NCI-H345 (cell line): ENCODE measurements around the gene UCHL3.

Source experiments
- DNase-seq: peaks from one replicate; lab custom pipeline; 2025; lab: John Stamatoyannopoulos, UW

Gene UCHL3

DNA sequence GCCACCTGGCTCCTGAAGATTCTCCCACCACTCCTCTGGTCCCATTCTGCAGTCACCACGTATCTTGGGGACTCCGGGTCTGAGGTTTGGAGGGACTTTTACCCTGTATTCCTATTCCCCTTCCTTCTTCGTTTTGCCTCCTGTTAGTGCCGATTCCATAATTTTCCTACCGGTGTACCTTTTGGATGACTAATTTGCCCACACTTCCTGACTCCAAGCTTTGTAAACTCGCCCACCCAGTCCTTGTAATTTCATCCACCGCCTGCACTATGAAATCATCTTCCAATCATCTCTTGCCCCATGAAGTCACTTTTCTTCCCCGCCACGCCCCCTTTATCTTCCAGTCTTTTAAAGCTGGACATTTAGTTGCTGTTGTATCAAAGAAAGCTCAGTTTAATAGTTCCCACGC is 572 bp downstream of the UCHL3 start:
- peak; percentile 43 for DNase-seq

DNA sequence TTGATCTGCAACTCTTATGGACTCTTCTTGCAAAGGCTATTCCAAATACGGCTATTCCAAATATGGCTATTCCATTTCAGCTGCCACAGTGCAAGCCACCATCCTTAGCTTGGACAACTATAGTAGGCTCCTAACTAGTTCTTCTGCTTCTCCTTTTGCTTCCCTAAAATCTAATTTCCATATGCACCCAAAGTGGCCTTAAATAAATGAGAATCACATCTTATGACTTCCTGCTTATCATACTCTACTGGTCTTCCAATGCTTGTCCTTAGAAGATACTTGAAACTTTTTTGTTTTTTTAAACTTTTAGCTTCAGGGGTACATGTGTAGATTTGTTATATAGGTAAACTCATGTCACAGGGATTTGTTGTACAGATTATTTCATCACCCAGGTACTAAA is 4.9 kb downstream of the UCHL3 start:
- no peak for DNase-seq

- no peak for DNase-seq
These were observed 5.4 kb downstream of the UCHL3 start for GRCh38 chr13:75554981-75555380.

- DNase-seq = no peak
These were observed 6.2 kb downstream of the UCHL3 start for GRCh38 chr13:75555836-75556235.

DNA sequence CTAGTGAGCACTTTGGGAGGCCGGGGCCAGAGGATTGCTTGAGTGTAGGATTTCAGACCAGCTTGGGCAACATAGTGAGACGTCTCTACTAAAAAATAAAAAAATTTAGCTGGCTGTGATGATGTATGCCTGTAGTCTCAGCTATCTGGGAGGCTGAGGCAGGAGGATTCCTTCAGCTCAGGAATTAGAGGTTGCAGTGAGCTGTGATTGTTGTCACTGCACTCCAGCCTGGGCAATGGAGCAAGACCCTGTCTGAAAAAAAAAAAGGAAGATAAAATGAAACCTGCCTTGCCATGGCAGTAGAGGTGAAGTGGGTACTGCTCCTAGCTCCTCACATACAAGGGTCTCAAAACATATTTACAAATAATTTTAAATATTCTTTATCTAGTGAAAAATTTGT is 7.4 kb downstream of the UCHL3 start:
- DNase-seq = no peak

GRCh38 chr13:75558145-75558840 is 8.7 kb downstream of the UCHL3 start:
- no peak for DNase-seq

GRCh38 chr13:75566658-75567057 is 17.1 kb downstream of the UCHL3 start:
- no peak for DNase-seq

DNA sequence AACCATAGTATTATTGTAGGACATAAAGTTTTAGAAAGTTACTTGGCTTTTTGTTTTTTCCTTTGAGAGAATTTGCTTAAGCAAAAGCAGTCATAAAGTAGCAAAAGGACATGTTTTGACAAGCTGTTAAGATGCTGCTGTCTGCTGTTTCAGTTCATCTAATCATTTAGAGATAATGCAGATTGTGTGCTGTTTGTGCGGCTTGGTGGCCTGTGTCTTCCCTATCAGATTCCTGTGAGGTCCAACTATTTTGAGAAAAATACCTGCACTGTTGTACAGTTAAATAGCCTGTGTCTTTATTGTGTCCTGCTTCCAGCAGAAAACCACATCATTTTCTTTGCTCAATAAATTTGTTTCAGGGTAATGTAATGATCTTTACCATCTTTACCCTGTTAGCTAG is 20.0 kb downstream of the UCHL3 start:
- DNase-seq = no peak

GRCh38 chr13:75579529-75579928 is 29.9 kb downstream of the UCHL3 start:
- no peak for DNase-seq

- DNase-seq = no peak
These were observed 32.5 kb downstream of the UCHL3 start for GRCh38 chr13:75581874-75582640.

DNA sequence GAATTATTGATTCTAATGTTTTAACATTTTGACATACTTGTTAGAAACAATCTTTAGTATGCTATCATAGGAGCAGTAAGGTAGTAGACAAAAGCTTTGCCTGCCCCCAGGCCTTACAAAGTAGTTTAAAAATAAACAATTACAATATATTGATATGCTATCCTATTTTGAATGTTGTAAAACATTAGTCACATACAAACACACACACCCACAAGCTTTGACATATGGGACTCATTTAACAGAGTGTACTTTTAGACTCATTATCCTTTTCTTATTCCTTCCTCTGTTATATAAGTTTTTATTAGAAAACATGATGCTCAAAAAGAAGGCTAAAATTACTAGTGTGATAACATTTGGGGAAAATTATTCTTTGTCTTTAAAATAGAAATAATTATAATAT is 33.5 kb downstream of the UCHL3 start:
- no peak for DNase-seq

DNA sequence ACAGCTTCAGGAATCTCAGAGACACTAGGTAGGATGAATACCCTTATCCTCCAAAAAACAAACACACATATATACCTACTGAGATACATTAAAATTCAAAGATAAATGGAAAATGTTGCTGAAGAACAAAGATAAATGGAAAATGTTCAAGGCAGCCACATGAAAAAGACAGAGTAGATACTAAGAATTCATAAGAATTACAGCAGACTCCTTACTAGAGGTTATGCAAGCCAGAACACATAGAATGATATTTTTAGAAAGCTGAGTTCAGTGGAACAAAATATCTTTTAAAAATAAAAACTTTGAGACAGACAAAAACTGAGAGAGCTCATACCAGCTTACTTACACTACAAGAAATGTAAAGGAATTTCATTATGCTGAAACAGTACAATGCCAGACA is 35.6 kb downstream of the UCHL3 start:
- DNase-seq = no peak

DNA sequence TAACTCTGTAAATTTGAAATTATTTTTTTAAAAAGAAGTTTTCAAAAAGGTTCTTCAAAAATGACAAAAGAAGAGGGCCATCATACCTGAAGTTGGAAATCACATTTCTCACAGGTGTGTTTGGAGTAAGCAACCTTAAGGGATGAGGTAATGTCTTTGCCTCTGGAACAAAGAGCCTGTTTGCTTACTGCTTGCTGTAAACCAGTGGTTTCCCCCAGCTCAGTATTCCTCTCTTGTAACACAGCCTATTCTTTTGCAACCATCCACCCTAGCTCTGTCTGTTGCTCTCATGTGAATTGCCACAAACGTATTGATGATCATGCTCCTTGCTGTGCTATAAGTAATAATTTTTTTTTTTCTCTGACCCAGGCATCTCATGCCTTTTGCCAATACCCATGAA is 38.1 kb downstream of the UCHL3 start:
- peak; percentile 21 for DNase-seq

DNA sequence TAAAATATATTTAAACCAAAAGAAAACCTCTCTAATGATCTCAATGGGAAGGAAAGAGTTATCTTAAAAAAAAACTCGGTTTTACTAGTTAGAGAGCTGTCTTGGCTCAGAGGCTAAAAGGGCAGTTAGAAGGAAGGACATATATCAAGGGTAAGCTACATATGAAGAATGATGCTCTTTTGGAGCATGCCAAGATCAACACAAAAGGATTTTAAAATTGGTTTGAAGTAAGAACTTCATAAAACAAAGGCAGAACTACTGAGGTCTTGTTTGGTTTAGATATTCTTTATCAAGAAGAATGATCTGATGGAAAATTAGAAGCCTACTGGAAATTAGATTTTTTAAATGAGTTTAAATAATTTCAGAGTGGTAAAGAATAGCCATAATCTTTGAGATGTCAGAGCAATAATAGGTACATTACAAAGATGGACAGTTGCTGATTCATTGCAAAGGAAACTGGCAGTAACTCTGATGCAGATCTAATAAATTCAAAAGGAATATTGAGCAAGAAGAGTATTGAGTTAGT is 47.1 kb downstream of the UCHL3 start:
- DNase-seq = no peak

GRCh38 chr13:75600371-75600770 is 50.8 kb downstream of the UCHL3 start:
- no peak for DNase-seq

- DNase-seq = no peak
These were observed 53.4 kb downstream of the UCHL3 start for GRCh38 chr13:75603038-75603437.

DNA sequence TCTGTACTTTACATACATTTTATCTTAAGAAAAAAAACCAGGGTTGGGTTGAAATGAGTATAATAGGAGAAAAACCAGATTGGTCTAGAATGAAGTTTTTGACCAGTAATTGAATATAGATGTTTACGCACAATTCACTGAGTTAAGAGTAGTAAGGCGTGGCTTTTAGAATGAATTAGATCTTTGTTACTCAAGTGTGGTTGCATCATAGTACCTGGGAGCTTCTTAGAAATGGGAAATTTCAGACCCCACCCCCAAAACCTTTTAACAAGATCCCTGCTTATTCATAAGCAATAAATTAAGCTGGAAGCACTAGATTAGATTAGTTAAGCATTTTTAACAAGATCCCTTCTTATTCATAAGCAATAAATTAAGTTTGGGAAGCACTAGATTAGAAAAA is 57.9 kb downstream of the UCHL3 start:
- DNase-seq = no peak

GRCh38 chr13:75610466-75610865 is 60.9 kb downstream of the UCHL3 start:
- no peak for DNase-seq

DNA sequence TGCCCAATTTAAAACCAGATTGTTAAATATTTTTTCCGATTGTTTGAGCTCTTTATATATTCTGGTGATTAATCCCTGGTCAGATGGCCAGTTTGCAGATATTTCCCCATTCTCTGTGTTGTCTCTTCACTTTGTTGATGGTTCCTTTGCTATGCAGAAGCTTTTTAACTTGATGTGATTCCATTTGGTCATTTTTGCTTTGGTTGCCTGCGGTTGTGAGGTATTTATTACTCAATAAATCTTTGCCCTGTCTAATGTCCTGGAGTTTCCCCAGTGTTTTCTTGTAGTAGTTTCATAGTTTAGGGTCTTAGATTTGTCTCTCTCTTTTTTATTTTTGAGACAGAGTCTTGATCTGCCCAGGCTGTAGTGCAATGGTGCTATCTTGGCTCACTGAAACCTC is 62.8 kb downstream of the UCHL3 start:
- DNase-seq = no peak

GRCh38 chr13:75617230-75617629 is 67.6 kb downstream of the UCHL3 start:
- DNase-seq = no peak

DNA sequence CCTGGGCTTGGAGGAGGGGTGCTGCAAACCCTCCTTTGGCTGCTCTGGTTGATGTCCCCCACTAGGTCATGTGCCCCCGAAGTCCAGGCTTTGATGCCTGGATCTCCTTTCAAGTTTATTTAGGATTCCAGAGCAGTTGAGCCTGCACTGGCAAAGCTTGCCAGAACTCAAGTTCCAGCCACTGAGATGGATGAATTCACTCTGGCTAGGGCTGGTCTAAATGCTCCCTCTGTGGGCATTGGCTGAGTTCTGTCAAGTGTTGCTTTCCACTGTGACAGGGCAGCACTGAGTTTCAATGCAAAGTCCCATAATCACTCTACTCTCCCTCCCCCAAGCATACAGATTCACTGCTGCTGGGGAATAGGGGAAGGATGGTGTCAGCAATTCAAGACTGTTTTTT is 68.7 kb downstream of the UCHL3 start:
- DNase-seq = no peak

DNA sequence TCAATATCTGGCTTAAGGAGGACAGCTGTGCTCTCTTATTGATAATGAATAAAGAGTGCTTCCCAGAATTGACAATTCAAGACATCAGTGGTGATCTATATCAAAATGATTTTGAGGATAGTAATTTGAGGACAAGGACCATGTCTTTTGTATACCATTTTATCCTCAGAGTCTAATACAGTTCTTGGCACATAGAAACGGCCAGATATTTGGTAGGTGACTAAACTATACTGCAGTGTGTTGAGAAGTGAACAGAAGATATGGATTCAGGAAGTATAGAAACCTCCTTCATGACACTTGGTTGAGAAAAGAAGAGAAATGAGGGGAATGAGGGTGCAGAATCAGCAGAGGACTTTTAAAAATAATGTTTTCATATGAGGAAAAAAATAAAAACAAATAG is 70.4 kb downstream of the UCHL3 start:
- DNase-seq = no peak

- DNase-seq = no peak
These were observed 71.6 kb downstream of the UCHL3 start for GRCh38 chr13:75621147-75621546.

GRCh38 chr13:75628801-75629200 is 79.2 kb downstream of the UCHL3 start:
- DNase-seq = no peak
